HEK293 (cell line): ENCODE data around the gene PPP2CA.
"Not testable (repeated sequence)": the region's sequence is repeated elsewhere in the genome, so short reads cannot be mapped to it uniquely, and the experiment has no call there.

Source experiments
- CTCF ChIA-PET: fragments of 350-600 bp; formaldehyde crosslinking; extraction: SDS; loops from one replicate; lab custom pipeline; 2021; ENCODE audit warnings: antibody characterized with exemption; lab: Yijun Ruan, JAX
- POLR2A ChIA-PET: fragments of 300-600 bp; formaldehyde crosslinking; extraction: SDS; loops from one replicate; lab custom pipeline; 2020; ENCODE audit warnings: antibody characterized with exemption, inconsistent platforms; lab: Yijun Ruan, JAX
- H3K27ac ChIP-seq: fragments of 200-500 bp; sonication (Bioruptor generic); 2 replicates; pipeline ENCODE4 v1.5.1; 2014; ENCODE audit warnings: low read depth, low read length, control low read depth, inconsistent platforms; ENCODE audit errors: extremely low read depth
- H3K36me3 ChIP-seq, 2 experiments: fragments of 200-500 bp in 1 of 2; sonication (Bioruptor generic) in 1 of 2; 1 replicate in 1 of 2; 2 replicates in 1 of 2; pipeline ENCODE4 v1.5.1; 2014 to 2017; ENCODE audit warnings: inconsistent platforms in 2 of 2, low read length in 2 of 2; ENCODE audit not compliant: control insufficient read depth in 2 of 2, insufficient read depth in 1 of 2
- H3K4me1 ChIP-seq: fragments of 200-500 bp; sonication (Bioruptor generic); 2 replicates; pipeline ENCODE4 v1.5.1; 2014; ENCODE audit warnings: mild to moderate bottlenecking, low read length, inconsistent platforms; ENCODE audit not compliant: control insufficient read depth, insufficient read depth
- H3K4me3 ChIP-seq: 2 replicates; pipeline ENCODE4 v1.5.1; 2011; ENCODE audit warnings: low read depth, mild to moderate bottlenecking, control low read depth, low read length, moderate library complexity
- H3K9me3 ChIP-seq: fragments of 200-500 bp; sonication (Bioruptor generic); 2 replicates; pipeline ENCODE4 v1.5.1; 2014; ENCODE audit warnings: low read depth, low read length, inconsistent platforms; ENCODE audit not compliant: control insufficient read depth, insufficient read depth
- HOXC10 ChIP-seq: sonication (generic); formaldehyde crosslinking; IDR thresholded peaks from 2 replicates; pipeline ENCODE4 v1.8.1; 2023; ENCODE audit warnings: mild to moderate bottlenecking, missing genetic modification reagents
- SCRT1 ChIP-seq: fragments of 450-650 bp; formaldehyde crosslinking; IDR thresholded peaks from 2 replicates; pipeline ENCODE4 v1.5.1; 2016; ENCODE audit warnings: missing biosample characterization, missing genetic modification characterization, borderline replicate concordance
- SCRT2 ChIP-seq: fragments of 450-650 bp; formaldehyde crosslinking; IDR thresholded peaks from 2 replicates; pipeline ENCODE4 v1.5.1; 2016; ENCODE audit warnings: missing biosample characterization, missing genetic modification characterization
- SP7 ChIP-seq: fragments of 450-650 bp; formaldehyde crosslinking; IDR thresholded peaks from 2 replicates; pipeline ENCODE4 v1.5.1; 2016; ENCODE audit warnings: missing biosample characterization, missing genetic modification characterization
- TCF7L2 ChIP-seq: IDR thresholded peaks from 2 replicates; pipeline ENCODE4 v1.6.1; 2011; ENCODE audit warnings: low read depth, mild to moderate bottlenecking, inconsistent platforms, low read length, moderate library complexity, borderline replicate concordance
- ZNF10 ChIP-seq: fragments of 450-650 bp; formaldehyde crosslinking; IDR thresholded peaks from 2 replicates; pipeline ENCODE4 v1.5.1; 2017; ENCODE audit warnings: missing biosample characterization, missing genetic modification characterization
- ZNF132 ChIP-seq: fragments of 450-650 bp; formaldehyde crosslinking; IDR thresholded peaks from 2 replicates; pipeline ENCODE4 v1.5.1; 2017; ENCODE audit warnings: missing biosample characterization, missing genetic modification characterization, borderline replicate concordance
- ZNF140 ChIP-seq: fragments of 450-650 bp; formaldehyde crosslinking; IDR thresholded peaks from 2 replicates; pipeline ENCODE4 v1.5.1; 2016; ENCODE audit warnings: missing biosample characterization, missing genetic modification characterization
- ZNF202 ChIP-seq: fragments of 450-650 bp; formaldehyde crosslinking; IDR thresholded peaks from 2 replicates; pipeline ENCODE4 v1.5.1; 2016; ENCODE audit warnings: missing biosample characterization, missing genetic modification characterization, borderline replicate concordance
- ZNF292 ChIP-seq: fragments of 450-650 bp; formaldehyde crosslinking; IDR thresholded peaks from 2 replicates; pipeline ENCODE4 v1.5.1; 2016; ENCODE audit warnings: low read depth, missing biosample characterization, missing genetic modification characterization, borderline replicate concordance
- ZNF311 ChIP-seq: fragments of 450-650 bp; formaldehyde crosslinking; IDR thresholded peaks from 2 replicates; pipeline ENCODE4 v1.5.1; 2017; ENCODE audit warnings: missing biosample characterization, missing genetic modification characterization, borderline replicate concordance
- ZNF600 ChIP-seq: fragments of 450-650 bp; formaldehyde crosslinking; IDR thresholded peaks from 2 replicates; pipeline ENCODE4 v1.5.1; 2016; ENCODE audit warnings: missing biosample characterization, missing genetic modification characterization
- ZNF626 ChIP-seq: fragments of 450-650 bp; sonication (Bioruptor Pico); formaldehyde crosslinking; IDR thresholded peaks from 2 replicates; pipeline ENCODE4 v1.5.1; 2018; ENCODE audit warnings: missing biosample characterization, missing genetic modification characterization, inconsistent platforms
- ZNF785 ChIP-seq: fragments of 450-650 bp; formaldehyde crosslinking; IDR thresholded peaks from 2 replicates; pipeline ENCODE4 v1.5.1; 2016; ENCODE audit warnings: missing biosample characterization, missing genetic modification characterization
- TF ChIP-seq, protein P1 (sequence below): fragments of 450-650 bp; formaldehyde crosslinking; IDR thresholded peaks from 2 replicates; pipeline ENCODE4 v1.5.1; 2016; ENCODE audit warnings: missing biosample characterization, missing genetic modification characterization
- TF ChIP-seq, protein P2 (sequence below): fragments of 450-650 bp; formaldehyde crosslinking; IDR thresholded peaks from 2 replicates; pipeline ENCODE4 v1.5.1; 2016; ENCODE audit warnings: missing biosample characterization, missing genetic modification characterization, low read depth
- TF ChIP-seq, protein P3 (sequence below): fragments of 450-650 bp; formaldehyde crosslinking; IDR thresholded peaks from 2 replicates; pipeline ENCODE4; 2016; ENCODE audit warnings: missing biosample characterization, missing genetic modification characterization
- TF ChIP-seq, protein P4 (sequence below): fragments of 450-650 bp; IDR thresholded peaks from 2 replicates; pipeline ENCODE4 v1.5.1; 2018; ENCODE audit warnings: missing biosample characterization, mild to moderate bottlenecking, missing genetic modification characterization

The PPP2CA gene

DNA sequence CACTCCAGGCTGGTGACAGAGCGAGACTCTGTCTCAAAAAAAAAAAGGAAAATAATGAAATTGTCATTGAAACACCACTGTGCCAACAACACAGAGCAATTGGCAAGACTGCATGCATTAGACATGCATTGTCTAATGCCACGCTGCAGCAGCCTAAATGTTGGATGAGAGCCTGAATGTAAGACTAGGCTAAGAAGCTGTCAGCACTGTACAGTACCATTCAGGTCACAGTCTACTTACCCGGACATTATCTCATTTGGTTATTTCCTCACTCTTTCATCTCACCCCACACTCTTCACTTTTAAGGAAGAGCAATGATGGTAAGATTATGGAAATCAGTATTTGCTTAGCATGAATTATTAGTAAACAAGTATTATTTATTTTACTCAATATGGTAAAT is 31.3 kb upstream of the PPP2CA start (continued):
- TF ChIP-seq, protein P1, sequence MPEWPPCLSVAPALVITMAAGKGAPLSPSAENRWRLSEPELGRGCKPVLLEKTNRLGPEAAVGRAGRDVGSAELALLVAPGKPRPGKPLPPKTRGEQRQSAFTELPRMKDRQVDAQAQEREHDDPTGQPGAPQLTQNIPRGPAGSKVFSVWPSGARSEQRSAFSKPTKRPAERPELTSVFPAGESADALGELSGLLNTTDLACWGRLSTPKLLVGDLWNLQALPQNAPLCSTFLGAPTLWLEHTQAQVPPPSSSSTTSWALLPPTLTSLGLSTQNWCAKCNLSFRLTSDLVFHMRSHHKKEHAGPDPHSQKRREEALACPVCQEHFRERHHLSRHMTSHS = no peak
- no peak for TF ChIP-seq ZNF140
- no peak for TF ChIP-seq TCF7L2

DNA sequence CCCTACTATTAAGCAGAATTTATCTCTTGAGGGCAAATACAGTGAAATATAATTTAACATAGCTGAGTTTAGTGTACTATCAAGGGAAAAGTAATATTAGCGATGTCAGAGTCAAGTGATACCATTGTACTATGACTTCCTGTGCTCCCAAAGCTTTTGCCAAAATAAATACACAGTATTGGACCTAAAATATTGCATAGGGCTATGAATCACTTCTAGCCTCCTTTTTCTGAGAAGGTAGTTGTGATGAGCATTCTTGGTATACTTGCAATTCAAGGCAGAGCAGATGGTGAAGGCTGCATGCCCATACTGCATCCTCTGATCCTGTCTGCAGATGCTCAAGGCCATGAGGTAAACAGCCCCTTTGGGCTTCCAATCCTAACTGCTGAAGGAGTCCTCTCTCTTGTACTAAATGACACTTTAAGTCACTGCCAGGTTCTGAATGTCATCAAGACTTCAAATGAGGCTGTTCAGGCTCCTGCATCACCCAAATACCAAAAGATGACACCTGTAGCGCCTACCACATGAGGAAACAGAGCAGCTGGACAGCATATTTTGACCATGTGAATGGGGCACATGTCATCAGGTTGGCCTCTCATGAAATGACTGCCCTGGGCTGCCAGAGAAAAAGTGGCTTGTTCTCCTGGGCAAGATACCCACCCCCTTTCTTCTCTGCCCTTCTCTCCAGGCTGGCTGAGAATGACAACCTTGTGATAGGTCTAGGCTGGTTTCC is 29.7 kb upstream of the PPP2CA start:
- POLR2A ChIA-PET = interaction anchor here (1.1 kb wide), 1 partner anchor 29 kb away, joined by 3 read pairs; the partner anchor contains the start of gene PPP2CA
- TF ChIP-seq SCRT2 (tag by site-specific recombination) = peak; percentile 48
- TF ChIP-seq HOXC10 (CRISPR knock-in tag) = no peak
- TF ChIP-seq, all 188 proteins: peak for 1
- Histone ChIP-seq H3K4me3 (no peak overlapping the region), H3K27ac (no peak overlapping the region), H3K4me1 (no peaks in the 10 kb centered on the region), H3K9me3 (no peaks in the 10 kb centered on the region), H3K36me3 (no peaks in the 10 kb centered on the region)
- CTCF ChIA-PET = interaction anchor here (0.6 to 1.3 kb wide), 2 partner anchors 30 to 34 kb away, joined by 3 to 5 read pairs; no protein-coding TSS in a partner anchor

DNA sequence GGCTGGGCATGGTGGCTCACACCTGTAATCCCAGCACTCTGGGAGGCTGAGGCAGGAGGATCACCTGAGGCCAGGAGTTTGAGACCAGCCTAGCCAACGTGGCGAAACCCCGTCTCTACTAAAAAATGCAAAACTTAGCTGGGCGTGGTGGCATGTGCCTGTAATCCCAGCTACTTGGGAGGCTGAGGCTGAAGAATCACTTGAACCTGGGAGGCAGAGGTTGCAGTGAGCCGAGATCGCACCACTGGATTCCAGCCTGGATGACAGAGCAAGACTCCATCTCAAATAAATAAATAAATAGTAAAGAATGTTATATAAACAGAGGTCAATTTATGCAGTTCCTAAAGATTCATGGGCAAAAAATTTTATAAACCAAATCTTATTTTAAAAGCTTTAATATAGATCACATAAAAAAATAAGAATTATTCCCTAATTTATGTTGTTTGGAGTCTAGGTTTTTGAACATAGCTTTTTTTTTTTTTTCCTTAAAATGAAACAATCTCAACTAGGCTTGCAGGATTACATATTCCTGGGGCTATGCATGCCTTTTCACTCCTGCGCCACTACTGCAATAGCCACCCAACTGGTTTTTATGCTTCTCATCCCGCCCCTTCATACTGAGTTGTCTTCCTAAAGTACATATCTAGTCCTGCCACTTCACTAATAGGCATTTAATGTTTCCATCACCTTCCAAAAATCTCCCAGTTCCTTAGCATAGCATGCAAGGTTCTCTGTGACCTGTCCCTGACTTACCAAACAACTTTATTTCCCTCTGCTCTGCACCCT is 27.7 kb upstream of the PPP2CA start:
- CTCF ChIA-PET = interaction anchor here (0.6 to 2.0 kb wide), 2 partner anchors 16 to 36 kb away, joined by 3 to 7 read pairs; no protein-coding TSS in a partner anchor
- TF ChIP-seq ZNF600 (tag by site-specific recombination) = peak; percentile 17; the same call in 1 of the 2 replicates
- TF ChIP-seq, all 188 proteins: peak for 1; not testable (repeated sequence) for 187
- H3K9me3 ChIP-seq, POLR2A ChIA-PET, H3K36me3 ChIP-seq, H3K4me1 ChIP-seq, H3K27ac ChIP-seq, H3K4me3 ChIP-seq: not testable (repeated sequence)

DNA sequence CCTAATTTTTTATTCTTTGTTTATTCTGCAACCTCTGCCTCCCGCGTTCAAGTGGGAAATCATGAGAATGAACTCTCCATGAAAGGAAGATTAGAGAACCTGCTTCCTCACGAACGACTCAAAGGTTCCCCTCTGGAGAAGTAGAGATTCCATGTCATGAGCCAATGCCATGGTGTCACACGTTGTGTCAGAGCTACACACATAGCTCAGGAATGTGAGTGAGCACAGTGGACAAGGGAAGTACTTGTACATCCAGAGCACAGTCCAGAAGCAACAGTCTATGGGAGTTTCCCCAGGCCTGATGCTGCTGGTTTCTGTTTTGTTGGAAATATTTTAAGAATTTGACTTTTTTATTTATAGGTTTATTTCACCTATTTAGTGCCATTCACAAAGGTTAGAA is 26.8 kb upstream of the PPP2CA start:
- TF ChIP-seq ZNF311 (tag by site-specific recombination) (no peak), SCRT1 (tag by site-specific recombination) (no peak)
- TF ChIP-seq, protein P2, sequence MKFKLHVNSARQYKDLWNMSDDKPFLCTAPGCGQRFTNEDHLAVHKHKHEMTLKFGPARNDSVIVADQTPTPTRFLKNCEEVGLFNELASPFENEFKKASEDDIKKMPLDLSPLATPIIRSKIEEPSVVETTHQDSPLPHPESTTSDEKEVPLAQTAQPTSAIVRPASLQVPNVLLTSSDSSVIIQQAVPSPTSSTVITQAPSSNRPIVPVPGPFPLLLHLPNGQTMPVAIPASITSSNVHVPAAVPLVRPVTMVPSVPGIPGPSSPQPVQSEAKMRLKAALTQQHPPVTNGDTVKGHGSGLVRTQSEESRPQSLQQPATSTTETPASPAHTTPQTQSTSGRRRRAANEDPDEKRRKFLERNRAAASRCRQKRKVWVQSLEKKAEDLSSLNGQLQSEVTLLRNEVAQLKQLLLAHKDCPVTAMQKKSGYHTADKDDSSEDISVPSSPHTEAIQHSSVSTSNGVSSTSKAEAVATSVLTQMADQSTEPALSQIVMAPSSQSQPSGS (tag by site-specific recombination) = no peak
- Histone ChIP-seq H3K4me1 (no peaks in the 10 kb centered on the region), H3K36me3 (no peaks in the 10 kb centered on the region), H3K4me3 (no peak overlapping the region), H3K27ac (no peak overlapping the region), H3K9me3 (no peaks in the 10 kb centered on the region)
- ChIA-PET POLR2A (no interaction called here), CTCF (interaction anchor here (2.0 kb wide), 1 partner anchor 37 kb away, joined by 7 read pairs; no protein-coding TSS in a partner anchor)

DNA sequence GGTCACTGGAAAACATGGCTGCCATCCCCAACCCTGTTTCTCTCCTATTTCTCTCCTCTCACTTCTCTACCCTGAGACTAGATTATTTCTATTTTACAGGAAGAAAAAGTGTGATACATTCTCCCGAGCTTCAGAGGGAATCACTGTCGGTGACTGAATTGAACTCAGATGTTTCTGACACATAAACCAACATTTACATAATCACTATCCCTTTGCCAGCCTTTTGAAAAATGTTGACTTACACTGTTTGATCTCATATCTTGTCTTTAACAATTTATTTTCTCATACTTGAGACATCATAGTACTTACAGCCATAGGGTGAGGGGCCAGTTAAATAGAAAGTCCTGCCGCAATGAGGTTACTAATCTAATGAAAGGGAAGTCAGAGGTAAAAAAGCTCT is 25.1 kb upstream of the PPP2CA start:
- ChIA-PET CTCF (no interaction called here), POLR2A (no interaction called here)
- no peaks in the 10 kb centered on the region for H3K4me1 ChIP-seq
- TF ChIP-seq ZNF626 (tag by site-specific recombination) (no peak), ZNF292 (tag by site-specific recombination) (no peak), ZNF785 (tag by site-specific recombination) (no peak), SCRT1 (tag by site-specific recombination) (no peak), ZNF202 (tag by site-specific recombination) (no peak), ZNF132 (tag by site-specific recombination) (no peak), ZNF10 (tag by site-specific recombination) (no peak), SP7 (tag by site-specific recombination) (no peak)
- TF ChIP-seq, protein P3, sequence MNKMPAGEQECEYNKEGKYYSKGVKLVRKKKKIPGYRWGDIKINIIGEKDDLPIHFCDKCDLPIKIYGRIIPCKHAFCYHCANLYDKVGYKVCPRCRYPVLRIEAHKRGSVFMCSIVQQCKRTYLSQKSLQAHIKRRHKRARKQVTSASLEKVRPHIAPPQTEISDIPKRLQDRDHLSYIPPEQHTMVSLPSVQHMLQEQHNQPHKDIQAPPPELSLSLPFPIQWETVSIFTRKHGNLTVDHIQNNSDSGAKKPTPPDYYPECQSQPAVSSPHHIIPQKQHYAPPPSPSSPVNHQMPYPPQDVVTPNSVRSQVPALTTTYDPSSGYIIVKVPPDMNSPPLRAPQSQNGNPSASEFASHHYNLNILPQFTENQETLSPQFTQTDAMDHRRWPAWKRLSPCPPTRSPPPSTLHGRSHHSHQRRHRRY (tag by site-specific recombination) = no peak
- TF ChIP-seq, protein P4, sequence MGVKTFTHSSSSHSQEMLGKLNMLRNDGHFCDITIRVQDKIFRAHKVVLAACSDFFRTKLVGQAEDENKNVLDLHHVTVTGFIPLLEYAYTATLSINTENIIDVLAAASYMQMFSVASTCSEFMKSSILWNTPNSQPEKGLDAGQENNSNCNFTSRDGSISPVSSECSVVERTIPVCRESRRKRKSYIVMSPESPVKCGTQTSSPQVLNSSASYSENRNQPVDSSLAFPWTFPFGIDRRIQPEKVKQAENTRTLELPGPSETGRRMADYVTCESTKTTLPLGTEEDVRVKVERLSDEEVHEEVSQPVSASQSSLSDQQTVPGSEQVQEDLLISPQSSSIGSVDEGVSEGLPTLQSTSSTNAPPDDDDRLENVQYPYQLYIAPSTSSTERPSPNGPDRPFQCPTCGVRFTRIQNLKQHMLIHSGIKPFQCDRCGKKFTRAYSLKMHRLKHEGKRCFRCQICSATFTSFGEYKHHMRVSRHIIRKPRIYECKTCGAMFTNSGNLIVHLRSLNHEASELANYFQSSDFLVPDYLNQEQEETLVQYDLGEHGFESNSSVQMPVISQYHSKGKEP (tag by site-specific recombination) = no peak

More for the DNA sequence above, 25.1 kb upstream of the PPP2CA start:
- Histone ChIP-seq H3K27ac (no peak overlapping the region), H3K4me3 (no peak overlapping the region), H3K9me3 (no peaks in the 10 kb centered on the region), H3K36me3 (no peaks in the 10 kb centered on the region)
